Naive thymus-derived CD4-positive, alpha-beta T cell (primary cell): Measurements from ENCODE around the gene GRB10. TPM values are rescaled to one million over a fixed set of nuclear protein-coding genes. Genes with fewer than 3 reads are reported as not detected.
A peak's percentile ranks its signal among the peaks of the same experiment; 100 is the strongest.

ENCODE experiments used
- ATAC-seq: fragments of 150-1000 bp; cut with Tn5 transposase; 2 replicates; pipeline ENCODE4 v1.10.0; 2021; ENCODE audit warnings: mild to moderate bottlenecking, moderate library complexity
- CTCF ChIA-PET: fragments of 350-600 bp; sonication (Branson Sonifier 250); formaldehyde crosslinking; loops from one replicate; lab custom pipeline; 2021; ENCODE audit warnings: antibody characterized with exemption; lab: Charles Lee
- POLR2A ChIA-PET: fragments of 350-600 bp; sonication (Branson Sonifier 250); formaldehyde crosslinking; loops from one replicate; lab custom pipeline; 2021; ENCODE audit warnings: antibody characterized with exemption, inconsistent platforms; lab: Charles Lee
- DNase-seq, 9 donors: peaks; one replicate each; pipeline versions ENCODE4 v3.0.0 to v3.0.0-alpha.2; 2020 to 2022; ENCODE audit warnings: mixed read lengths in 1 of 9
- H3K27ac ChIP-seq: one replicate; pipeline ENCODE4 v1.7.0; 2013; ENCODE audit warnings: mild to moderate bottlenecking, low read depth, low read length, moderate library complexity
- H3K27me3 ChIP-seq, 2 donors: one replicate each; pipeline ENCODE4 v1.7.0; 2013; ENCODE audit warnings: low read length in 2 of 2, mild to moderate bottlenecking in 2 of 2, moderate library complexity in 2 of 2; ENCODE audit not compliant: control insufficient read depth in 2 of 2, insufficient read depth in 2 of 2
- H3K36me3 ChIP-seq, 3 experiments: 1 replicate in 2 of 3; 2 replicates in 1 of 3; pipeline ENCODE4 v1.7.0; 2013; ENCODE audit warnings: low read length in 3 of 3, mild to moderate bottlenecking in 3 of 3, moderate library complexity in 1 of 3; ENCODE audit not compliant: insufficient read depth in 3 of 3, control insufficient read depth in 2 of 3
- H3K4me1 ChIP-seq, 2 donors: one replicate each; pipeline ENCODE4 v1.7.0; 2013; ENCODE audit warnings: low read length in 2 of 2, mild to moderate bottlenecking in 2 of 2, moderate library complexity in 1 of 2; ENCODE audit not compliant: control insufficient read depth in 2 of 2, insufficient read depth in 2 of 2
- H3K4me3 ChIP-seq: 2 replicates; pipeline ENCODE4 v1.7.0; 2013; ENCODE audit warnings: mild to moderate bottlenecking, low read length
- H3K9me3 ChIP-seq, 3 experiments: 1 replicate in 2 of 3; 2 replicates in 1 of 3; pipeline ENCODE4 v1.7.0; 2013; ENCODE audit warnings: low read length in 3 of 3; ENCODE audit not compliant: control insufficient read depth in 2 of 3
- H3K27ac Mint-ChIP-seq, 9 donors: one replicate each; pipeline ENCODE4 v1.8.0; 2020 to 2022; ENCODE audit warnings: mixed read lengths in 9 of 9, mild to moderate bottlenecking in 8 of 9, moderate library complexity in 5 of 9, inconsistent platforms in 2 of 9
- H3K27me3 Mint-ChIP-seq, 5 donors: one replicate each; pipeline ENCODE4 v1.8.0; 2021 to 2022; ENCODE audit warnings: mixed read lengths in 5 of 5, mild to moderate bottlenecking in 1 of 5
- H3K36me3 Mint-ChIP-seq, 5 donors: one replicate each; pipeline ENCODE4 v1.8.0; 2020 to 2022; ENCODE audit warnings: mixed read lengths in 5 of 5, mild to moderate bottlenecking in 3 of 5, inconsistent platforms in 1 of 5
- H3K4me1 Mint-ChIP-seq, 7 donors: one replicate each; pipeline ENCODE4 v1.8.0; 2020 to 2022; ENCODE audit warnings: mixed read lengths in 7 of 7, mild to moderate bottlenecking in 3 of 7, inconsistent platforms in 1 of 7
- H3K4me3 Mint-ChIP-seq, 10 donors: one replicate each; pipeline ENCODE4 v1.8.0; 2020 to 2022; ENCODE audit warnings: mild to moderate bottlenecking in 10 of 10, mixed read lengths in 10 of 10, moderate library complexity in 6 of 10, inconsistent platforms in 2 of 10
- H3K9me3 Mint-ChIP-seq, 11 donors: one replicate each; pipeline ENCODE4 v1.8.0; 2020 to 2022; ENCODE audit warnings: mixed read lengths in 11 of 11, mild to moderate bottlenecking in 4 of 11, inconsistent platforms in 1 of 11, moderate library complexity in 1 of 11
- intact Hi-C, 2 donors: fragments of 100-400 bp; cut with micrococcal nuclease; formaldehyde crosslinking; loops; one replicate each; pipeline ENCODE4 v1.15.1; 2023
- polyA plus RNA-seq, 2 donors: library from polyadenylated mRNA; unstranded; fragments of 300-500 nt; fragmentation: Illumina TruSeq; gene quantifications; one replicate each; pipeline ENCODE4 v1.2.3, GENCODE V29; 2021
- total RNA-seq, 6 experiments: library from RNA in 5 of 6; stranded (reverse) in 5 of 6; gene quantifications; 1 replicate in 5 of 6; 2 replicates in 1 of 6; pipeline ENCODE4 v1.2.3 and lab custom pipeline; 2021 to 2026

Gene GRB10
- total and polyA plus RNA-seq, 7 experiments from 2014 or later = 2.6 to 10.6 (median 6.2) TPM

GRCh38 chr7:50634378-50634777, 148.3 kb downstream of the GRB10 start:
- Histone ChIP-seq H3K36me3 (no peaks in the 10 kb centered on the region), H3K9me3 (no peaks in the 10 kb centered on the region), H3K27ac (no peak overlapping the region), H3K4me3 (no peak overlapping the region), H3K27me3 (no peaks in the 10 kb centered on the region), H3K4me1 (no peaks in the 10 kb centered on the region)
- Mint-ChIP-seq H3K36me3 (peaks cover 0 to 12% (median 10%) of the 10 kb centered on the region in 5 donors), H3K9me3 (peaks cover 0 to 7% (median 1%) of the 10 kb centered on the region in 11 donors), H3K27me3 (peaks cover 0 to 43% (median 0%) of the 10 kb centered on the region in 5 donors), H3K4me1 (peaks cover 0 to 6% (median 0%) of the 10 kb centered on the region in 7 donors), H3K27ac (no peak overlapping the region), H3K4me3 (no peak overlapping the region)
- POLR2A ChIA-PET = no interaction called here
- intact Hi-C loops = no loop called here
- DNase-seq (no peak), ATAC-seq (no peak)
- CTCF ChIA-PET = interaction anchor here (0.5 to 3.6 kb wide), 4 partner anchors 12 to 166 kb away, joined by 3 to 23 read pairs (median 4); no protein-coding TSS in a partner anchor

DNA sequence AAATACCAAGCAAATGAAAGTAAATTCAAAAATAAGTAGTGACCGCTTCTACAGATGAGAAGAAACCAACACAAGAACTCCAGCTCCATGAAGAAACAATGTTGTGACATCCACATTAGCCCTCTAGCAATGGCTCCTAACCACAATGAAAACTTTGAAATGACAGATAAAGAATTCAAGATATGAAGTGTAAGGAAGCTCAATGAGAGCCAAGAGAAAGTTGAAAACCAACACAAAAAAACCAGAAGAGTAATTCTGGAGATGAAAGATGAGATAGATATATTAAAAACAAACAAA, 149.3 kb downstream of the GRB10 start:
- Mint-ChIP-seq H3K27me3 (peaks cover 0 to 43% (median 0%) of the 10 kb centered on the region in 5 donors), H3K36me3 (peaks cover 0 to 9% (median 5%) of the 10 kb centered on the region in 5 donors), H3K4me1 (peaks cover 0 to 6% (median 0%) of the 10 kb centered on the region in 7 donors), H3K9me3 (peaks cover 0 to 7% (median 1%) of the 10 kb centered on the region in 11 donors), H3K4me3 (no peak overlapping the region), H3K27ac (peak overlapping the region in 1 of 9 donors; percentile 29)
- no peak for DNase-seq
- no peak for ATAC-seq
- Histone ChIP-seq H3K9me3 (no peaks in the 10 kb centered on the region), H3K4me3 (no peak overlapping the region), H3K4me1 (no peaks in the 10 kb centered on the region), H3K27me3 (no peaks in the 10 kb centered on the region), H3K27ac (no peak overlapping the region), H3K36me3 (no peaks in the 10 kb centered on the region)
- intact Hi-C loops = loop anchor here (1.0 to 2.0 kb wide), 6 partner anchors 23 to 541 kb away; no protein-coding TSS in a partner anchor
- ChIA-PET CTCF (interaction anchor here (0.6 to 3.6 kb wide), 10 partner anchors 11 to 541 kb away, joined by 3 to 23 read pairs (median 4); no protein-coding TSS in a partner anchor), POLR2A (no interaction called here)

DNA sequence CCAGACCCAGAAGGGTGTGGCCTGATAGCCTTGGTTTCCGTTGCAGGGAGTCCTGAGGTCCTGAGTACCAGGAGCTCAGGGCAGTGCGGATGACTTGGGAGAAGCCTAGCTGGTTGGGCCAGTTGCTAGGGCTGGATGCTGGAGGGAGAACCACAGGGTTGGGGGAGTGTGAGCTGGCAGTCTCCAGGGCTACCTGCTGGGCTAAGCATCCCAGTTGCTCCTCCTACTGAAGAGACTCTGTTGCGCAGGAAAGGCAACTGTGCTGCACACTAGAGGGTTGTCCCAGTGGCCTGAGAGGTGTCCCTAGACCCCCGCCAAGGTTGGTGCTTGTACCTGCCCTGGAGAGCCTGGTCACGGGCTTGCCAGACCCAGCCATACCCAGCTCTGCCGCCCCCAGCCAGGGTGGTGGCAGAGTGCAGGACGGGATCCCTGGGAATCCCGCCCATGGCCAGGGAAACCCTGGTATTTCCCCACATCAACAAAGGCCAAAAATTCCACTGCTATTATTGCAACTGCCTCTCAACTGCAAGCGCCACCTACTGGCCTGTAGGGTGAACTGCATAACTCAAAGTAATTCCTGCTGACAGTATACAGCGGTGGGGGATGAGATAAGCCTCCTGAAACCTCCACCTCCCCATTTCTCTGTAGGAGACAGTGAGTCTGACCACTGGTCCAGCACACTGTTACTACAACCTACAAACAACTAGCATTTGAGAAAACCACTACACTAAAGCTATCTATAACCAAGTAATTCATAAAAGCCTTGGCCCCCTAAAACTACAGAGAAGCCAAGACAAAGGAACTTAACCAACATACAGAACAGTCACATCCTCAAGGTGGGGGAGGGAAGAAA, 149.9 kb downstream of the GRB10 start:
- peaks cover 0 to 6% (median 0%) of the 10 kb centered on the region in 7 donors for H3K4me1 Mint-ChIP-seq
- no peaks in the 10 kb centered on the region for H3K27me3 ChIP-seq
- ChIA-PET POLR2A (no interaction called here), CTCF (interaction anchor here (0.7 to 3.6 kb wide), 11 partner anchors 12 to 541 kb away, joined by 3 to 23 read pairs (median 4); no protein-coding TSS in a partner anchor)
- H3K9me3 Mint-ChIP-seq = peaks cover 0 to 4% (median 0%) of the 10 kb centered on the region in 11 donors
- H3K36me3 ChIP-seq = no peaks in the 10 kb centered on the region
- H3K4me3 Mint-ChIP-seq = no peak overlapping the region
- H3K27ac ChIP-seq = no peak overlapping the region
- intact Hi-C loops = loop anchor here (1.0 to 2.0 kb wide), 6 partner anchors 22 to 540 kb away; no protein-coding TSS in a partner anchor
- no peaks in the 10 kb centered on the region for H3K4me1 ChIP-seq
- ATAC-seq (peak; percentile 88), DNase-seq (peak; percentile 27 to 64 (median 52))
- H3K27me3 Mint-ChIP-seq = peaks cover 0 to 37% (median 0%) of the 10 kb centered on the region in 5 donors
- H3K9me3 ChIP-seq = no peaks in the 10 kb centered on the region
- no peak overlapping the region for H3K4me3 ChIP-seq
- H3K36me3 Mint-ChIP-seq = peaks cover 0 to 13% (median 0%) of the 10 kb centered on the region in 5 donors
- peak overlapping the region in 1 of 9 donors; percentile 29 for H3K27ac Mint-ChIP-seq

DNA sequence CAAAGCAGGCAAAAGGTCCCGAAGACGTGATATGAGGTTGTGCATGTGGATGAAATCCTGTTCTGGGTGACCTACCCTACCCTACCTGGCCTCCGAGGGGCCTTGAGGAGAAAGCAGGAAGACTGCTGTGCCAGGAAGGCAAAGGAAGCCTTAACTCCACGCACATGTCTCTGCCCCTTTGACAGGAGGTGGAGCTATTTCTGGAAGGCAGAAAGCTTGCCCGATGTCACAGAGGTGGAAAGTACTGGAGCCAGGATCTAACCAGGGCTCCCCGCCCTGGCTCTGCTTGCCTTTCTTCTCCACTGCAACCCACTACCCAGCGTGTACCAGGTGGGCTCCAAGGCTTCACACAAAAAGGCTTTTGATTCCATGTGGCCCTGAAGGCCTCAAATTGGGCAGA, 151.1 kb downstream of the GRB10 start:
- CTCF ChIA-PET = interaction anchor here (1.5 to 3.6 kb wide), 2 partner anchors 32 to 164 kb away, joined by 3 to 23 read pairs; no protein-coding TSS in a partner anchor
- peaks cover 0 to 8% (median 0%) of the 10 kb centered on the region in 5 donors for H3K36me3 Mint-ChIP-seq
- Histone ChIP-seq H3K9me3 (no peaks in the 10 kb centered on the region), H3K4me3 (no peak overlapping the region), H3K36me3 (peaks cover 0 to 1% (median 0%) of the 10 kb centered on the region in 3 experiments), H3K27ac (no peak overlapping the region), H3K4me1 (no peaks in the 10 kb centered on the region), H3K27me3 (no peaks in the 10 kb centered on the region)
- no peak for ATAC-seq
- peaks cover 0 to 33% (median 0%) of the 10 kb centered on the region in 5 donors for H3K27me3 Mint-ChIP-seq
- intact Hi-C loops = loop anchor here in 1 of 2 donors (2.0 kb wide), 1 partner anchor 489 kb away; no protein-coding TSS in a partner anchor
- H3K4me1 Mint-ChIP-seq = peaks cover 0 to 6% (median 0%) of the 10 kb centered on the region in 7 donors
- POLR2A ChIA-PET = no interaction called here
- no peak overlapping the region for H3K4me3 Mint-ChIP-seq
- peaks cover 0 to 3% (median 0%) of the 10 kb centered on the region in 11 donors for H3K9me3 Mint-ChIP-seq
- DNase-seq = no peak
- no peak overlapping the region for H3K27ac Mint-ChIP-seq

DNA sequence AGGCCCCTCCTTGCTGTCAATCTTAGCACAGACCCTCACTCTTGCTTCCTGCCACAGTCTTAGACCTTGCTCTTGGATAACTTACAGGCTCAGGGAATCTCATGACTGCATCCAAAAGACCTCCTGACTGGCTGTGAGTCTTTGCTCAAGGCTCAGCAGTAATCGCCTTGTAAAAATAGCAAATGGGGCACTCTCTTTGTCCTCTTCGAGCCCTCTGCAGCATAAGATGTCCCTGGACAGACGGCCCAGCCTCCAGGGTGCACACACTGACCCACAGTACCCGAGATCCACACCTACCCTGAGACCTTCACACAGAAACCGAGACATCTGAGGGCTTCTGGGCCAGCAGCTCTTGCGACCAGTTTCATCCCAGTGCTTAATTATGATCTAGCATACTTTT, 151.6 kb downstream of the GRB10 start:
- CTCF ChIA-PET = interaction anchor here (0.5 to 3.6 kb wide), 3 partner anchors 118 to 539 kb away, joined by 3 to 23 read pairs (median 9); no protein-coding TSS in a partner anchor
- H3K36me3 ChIP-seq = peaks cover 0 to 6% (median 0%) of the 10 kb centered on the region in 3 experiments
- DNase-seq (no peak), ATAC-seq (no peak)
- POLR2A ChIA-PET = no interaction called here
- H3K27me3 ChIP-seq = no peaks in the 10 kb centered on the region
- Mint-ChIP-seq H3K4me3 (no peak overlapping the region), H3K36me3 (peaks cover 0 to 4% (median 0%) of the 10 kb centered on the region in 5 donors), H3K9me3 (peaks cover 0 to 3% (median 0%) of the 10 kb centered on the region in 11 donors), H3K4me1 (peaks cover 0 to 6% (median 0%) of the 10 kb centered on the region in 7 donors), H3K27ac (no peak overlapping the region), H3K27me3 (peaks cover 0 to 31% (median 0%) of the 10 kb centered on the region in 5 donors)
- no peak overlapping the region for H3K27ac ChIP-seq
- intact Hi-C loops = no loop called here
- no peaks in the 10 kb centered on the region for H3K4me1 ChIP-seq
- H3K4me3 ChIP-seq = no peak overlapping the region
- H3K9me3 ChIP-seq = no peaks in the 10 kb centered on the region

DNA sequence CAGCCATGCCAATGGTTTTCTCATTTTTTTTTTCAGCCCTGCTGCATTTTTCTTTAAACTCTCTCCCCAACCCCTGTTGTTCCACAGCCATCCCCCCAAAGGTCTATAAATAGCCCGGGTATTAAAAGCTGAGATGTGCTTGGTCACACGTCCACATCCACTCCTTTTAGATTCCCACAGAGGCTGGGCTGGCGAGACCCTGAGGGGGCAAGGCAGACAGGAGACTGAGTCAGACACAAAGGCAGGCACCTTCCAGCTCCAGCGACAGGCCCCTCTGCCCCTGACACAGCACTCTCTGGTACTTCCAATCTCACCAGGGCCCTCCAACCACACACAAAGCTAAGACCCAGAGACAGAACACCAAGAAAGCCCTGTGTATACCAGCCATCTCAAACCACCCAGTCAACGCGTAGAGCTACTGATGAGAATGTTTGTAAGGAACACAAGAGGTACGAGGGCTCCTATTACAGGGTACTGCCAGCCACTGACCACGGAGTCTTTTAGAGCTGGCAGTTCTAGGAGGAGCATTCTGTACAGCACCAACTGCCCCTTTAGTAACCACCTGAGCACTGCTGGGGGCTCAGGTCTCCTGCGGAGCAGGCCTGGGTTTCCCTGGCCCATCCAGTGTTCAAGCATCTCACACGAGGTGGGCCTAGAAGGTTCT, 153.3 kb downstream of the GRB10 start:
- Histone ChIP-seq H3K27ac (no peak overlapping the region), H3K4me1 (no peaks in the 10 kb centered on the region), H3K4me3 (no peak overlapping the region), H3K36me3 (peaks cover 0 to 8% (median 0%) of the 10 kb centered on the region in 3 experiments), H3K27me3 (no peaks in the 10 kb centered on the region), H3K9me3 (no peaks in the 10 kb centered on the region)
- Mint-ChIP-seq H3K27ac (no peak overlapping the region), H3K4me3 (no peak overlapping the region), H3K4me1 (peaks cover 0 to 6% (median 0%) of the 10 kb centered on the region in 7 donors), H3K36me3 (peaks cover 0 to 4% (median 0%) of the 10 kb centered on the region in 5 donors), H3K9me3 (peaks cover 0 to 3% (median 0%) of the 10 kb centered on the region in 11 donors), H3K27me3 (peaks cover 0 to 21% (median 0%) of the 10 kb centered on the region in 5 donors)
- CTCF ChIA-PET = interaction anchor here (0.7 to 1.4 kb wide), 3 partner anchors 11 to 47 kb away, joined by 3 to 4 read pairs (median 3); no protein-coding TSS in a partner anchor
- POLR2A ChIA-PET = interaction anchor here (0.7 kb wide), 1 partner anchor 511 kb away, joined by 3 read pairs; no protein-coding TSS in a partner anchor
- ATAC-seq (no peak), DNase-seq (no peak)
- intact Hi-C loops = no loop called here
